GM12878 (cell line): ENCODE results near the gene TERF2IP. TPM values are rescaled to one million over a fixed set of nuclear protein-coding genes. Genes with fewer than 3 reads are reported as not detected.
A peak's percentile ranks its signal among the peaks of the same experiment; 100 is the strongest.

Source experiments
- ATAC-seq: fragments of 200-7000 bp; cut with Tn5 transposase; 3 replicates; pipeline ENCODE4 v1.9.1; 2020; ENCODE audit warnings: mild to moderate bottlenecking, moderate library complexity
- BruUV-seq: library from RNA; stranded (reverse); fragments of 400-500 nt; replicated peaks from 2 replicates; lab custom pipeline; 2021; lab: Mats Ljungman, UMichigan
- CTCF ChIA-PET: fragments of 300-600 bp; sonication (Branson Sonifier 250); formaldehyde crosslinking; extraction: SDS; loops from one replicate; lab custom pipeline; 2021; ENCODE audit warnings: inconsistent platforms; lab: Yijun Ruan, JAX
- POLR2A ChIA-PET: fragments of 350-600 bp; formaldehyde crosslinking; extraction: SDS; loops from one replicate; lab custom pipeline; 2021; ENCODE audit warnings: inconsistent platforms; lab: Charles Lee
- RAD21 ChIA-PET: fragments of 300-600 bp; sonication (Branson Sonifier 250); formaldehyde crosslinking; loops from one replicate; lab custom pipeline; 2023; ENCODE audit warnings: antibody characterized with exemption; ENCODE audit not compliant: unreplicated experiment; lab: Charles Lee
- SMC1A ChIA-PET: fragments of 300-600 bp; sonication (Branson Sonifier 250); formaldehyde crosslinking; loops from one replicate; lab custom pipeline; 2023; ENCODE audit not compliant: unreplicated experiment, uncharacterized antibody; lab: Charles Lee
- DNase-seq: peaks from one replicate; pipeline ENCODE4 v3.0.0-alpha.2; 2011; ENCODE audit warnings: low read depth, low spot score
- FAIRE-seq: peaks from 3 replicates; lab custom pipeline; 2011; peaks lifted over from hg19 to GRCh38; lab: Jason Lieb, UNC
- H2AFZ ChIP-seq: 2 replicates; pipeline ENCODE4 v1.6.0; 2011; ENCODE audit warnings: low read depth, low read length, control low read depth; ENCODE audit not compliant: control insufficient read depth
- H3K27ac ChIP-seq: 2 replicates; pipeline ENCODE4 v1.5.1; 2011; ENCODE audit warnings: control low read depth; ENCODE audit not compliant: control insufficient read depth, insufficient read depth
- H3K27me3 ChIP-seq, 2 experiments: replicated peaks in 1 of 2; 2 replicates each; pipeline versions ENCODE4 v1.6.0 to v1.6.1; 2011; ENCODE audit warnings: low read length in 1 of 2; ENCODE audit not compliant: control insufficient read depth in 2 of 2, insufficient read depth in 2 of 2
- H3K36me3 ChIP-seq, 2 experiments: 2 replicates each; pipeline ENCODE4 v1.5.1; 2011; ENCODE audit warnings: low read length in 1 of 2; ENCODE audit not compliant: control insufficient read depth in 2 of 2, insufficient read depth in 2 of 2
- H3K4me1 ChIP-seq: 2 replicates; pipeline ENCODE4 v1.6.1; 2011; ENCODE audit warnings: mild to moderate bottlenecking, low read length, moderate library complexity, mixed read lengths; ENCODE audit not compliant: control insufficient read depth, insufficient read depth
- H3K4me2 ChIP-seq: 2 replicates; pipeline ENCODE4 v1.6.0; 2011; ENCODE audit warnings: control low read depth; ENCODE audit not compliant: control insufficient read depth, insufficient read depth
- H3K4me3 ChIP-seq: fragments of 200-600 bp; sonication (generic); 2 replicates; pipeline ENCODE4 v1.5.1; 2016
- H3K79me2 ChIP-seq: 2 replicates; pipeline ENCODE4 v1.6.0; 2011; ENCODE audit warnings: low read length; ENCODE audit not compliant: control insufficient read depth, insufficient read depth
- H3K9ac ChIP-seq: 2 replicates; pipeline ENCODE4 v1.8.0; 2011; ENCODE audit warnings: low read length, control low read depth, mixed read lengths; ENCODE audit not compliant: control insufficient read depth, insufficient read depth
- H3K9me3 ChIP-seq: replicated peaks from 3 replicates; pipeline ENCODE4 v1.5.1; 2011; ENCODE audit warnings: mild to moderate bottlenecking, low read length; ENCODE audit not compliant: control insufficient read depth, insufficient read depth
- H4K20me1 ChIP-seq: 2 replicates; pipeline ENCODE4 v1.6.0; 2011; ENCODE audit not compliant: control insufficient read depth, insufficient read depth
- BACH1 ChIP-seq: fragments of 450-650 bp; IDR thresholded peaks from 2 replicates; pipeline ENCODE4 v1.6.1; 2017; ENCODE audit warnings: mild to moderate bottlenecking, borderline replicate concordance
- CEBPB ChIP-seq, 2 experiments: fragments of 150-350 bp in 1 of 2; IDR thresholded peaks; 2 replicates each; pipeline ENCODE4 v1.6.1; 2012 to 2014; ENCODE audit warnings: low read depth in 2 of 2, low read length in 2 of 2, borderline replicate concordance in 1 of 2, inconsistent platforms in 1 of 2
- GATAD2B ChIP-seq: fragments of 450-650 bp; conservative IDR thresholded peaks from 2 replicates; pipeline ENCODE4 v1.6.1; 2017; ENCODE audit warnings: low read depth, mild to moderate bottlenecking, moderate library complexity
- JUNB ChIP-seq: IDR thresholded peaks from 2 replicates; pipeline ENCODE4 v1.6.1; 2016; ENCODE audit warnings: antibody characterized with exemption, mild to moderate bottlenecking
- KDM1A ChIP-seq: fragments of 200-600 bp; sonication (generic); IDR thresholded peaks from 2 replicates; pipeline ENCODE4 v1.6.1; 2016; ENCODE audit warnings: borderline replicate concordance
- LARP7 ChIP-seq: fragments of 450-650 bp; IDR thresholded peaks from 2 replicates; pipeline ENCODE4 v1.6.1; 2017; ENCODE audit warnings: mild to moderate bottlenecking
- NR2C2 ChIP-seq: IDR thresholded peaks from 2 replicates; pipeline ENCODE4 v1.6.1; 2011; ENCODE audit warnings: borderline replicate concordance, low read depth; ENCODE audit not compliant: control insufficient read depth, insufficient read length
- SIN3A ChIP-seq: IDR thresholded peaks from 2 replicates; pipeline ENCODE4 v1.6.1; 2012; ENCODE audit warnings: low read depth, low read length, improper control_type of control experiment
- SP1 ChIP-seq: IDR thresholded peaks from one replicate; pipeline ENCODE4 v1.6.1; 2011; ENCODE audit warnings: low read depth, low read length
- SREBF2 ChIP-seq: IDR thresholded peaks from 2 replicates; pipeline ENCODE4 v1.6.1; 2012; ENCODE audit warnings: mild to moderate bottlenecking, low read length
- SUZ12 ChIP-seq: fragments of 200-600 bp; sonication (generic); IDR thresholded peaks from one replicate; pipeline ENCODE4 v1.6.1; 2018; ENCODE audit warnings: antibody characterized with exemption, mild to moderate bottlenecking; ENCODE audit not compliant: unreplicated experiment
- YBX1 ChIP-seq: fragments of 450-650 bp; IDR thresholded peaks from 2 replicates; pipeline ENCODE4 v1.6.1; 2016; ENCODE audit warnings: antibody characterized with exemption
- ZNF24 ChIP-seq: fragments of 450-650 bp; IDR thresholded peaks from 2 replicates; pipeline ENCODE4 v1.6.1; 2017; ENCODE audit warnings: antibody characterized with exemption, mild to moderate bottlenecking
- WGBS: methylation state at CpG from one replicate; pipeline ENCODE4 v1.1.6; 2016; ENCODE audit warnings: low lambda C conversion rate; ENCODE audit not compliant: insufficient replicate concordance, insufficient coverage; ENCODE audit errors: missing lambda C conversion rate; 5-methylcytosine and 5-hydroxymethylcytosine counted together
- in situ Hi-C: fragments of 300-500 bp; cut with MboI; formaldehyde crosslinking; loops from 9 replicates; pipeline ENCODE4 v1.14.3; 2018; ENCODE audit warnings: mixed read lengths
- intact Hi-C: fragments of 100-400 bp; cut with micrococcal nuclease; formaldehyde crosslinking; loops from one replicate; pipeline ENCODE4 v1.14.2; 2022; ENCODE audit not compliant: unreplicated experiment
- polyA plus RNA-seq, 11 experiments: library from polyadenylated mRNA; depleted of rRNA in 4 of 11; unstranded in 6 of 11; stranded (reverse) in 5 of 11; fragments of >200 nt; fragmentation: Nextera tagmentation in 4 of 11; fragmentation: Illumina TruSeq in 1 of 11; extraction: Ambion mirVana in 4 of 11; extraction: Trizol in 1 of 11; gene quantifications; 1 replicate in 1 of 11; 2 replicates in 10 of 11; pipeline versions ENCODE4 v1.2.1 to v1.2.3, GENCODE V29; 2011 to 2016; ENCODE audit warnings: inconsistent platforms in 2 of 11, missing spikeins in 2 of 11, low read depth in 1 of 11
- total RNA-seq, 4 experiments: library from RNA; depleted of rRNA in 3 of 4; stranded (reverse); fragments of >200 nt in 3 of 4; fragmentation: Illumina TruSeq in 1 of 4; extraction: Trizol in 1 of 4; gene quantifications; 2 replicates each; pipeline versions ENCODE4 v1.2.1 to v1.2.3, GENCODE V29; 2013 to 2021
- TF ChIP-seq, protein P1 (sequence below): IDR thresholded peaks from 2 replicates; pipeline ENCODE4 v1.6.1; 2012; ENCODE audit warnings: mild to moderate bottlenecking, low read depth, low read length
- TF ChIP-seq, protein P2 (sequence below): IDR thresholded peaks from 2 replicates; pipeline ENCODE4 v1.6.1; 2011; ENCODE audit warnings: borderline replicate concordance, low read depth, mild to moderate bottlenecking, moderate library complexity, low read length; ENCODE audit not compliant: insufficient read depth, poor library complexity, severe bottlenecking
- TF ChIP-seq, protein P3 (sequence below), 3 experiments: IDR thresholded peaks in 2 of 3; conservative IDR thresholded peaks in 1 of 3; 2 replicates each; pipeline ENCODE4 v1.5.1; 2011; ENCODE audit warnings: low read depth in 3 of 3, low read length in 3 of 3, mild to moderate bottlenecking in 3 of 3, control low read depth in 2 of 3, moderate library complexity in 2 of 3, inconsistent platforms in 1 of 3, mixed read lengths in 1 of 3; ENCODE audit not compliant: control insufficient read depth in 2 of 3, insufficient read depth in 1 of 3; ENCODE audit errors: extremely low read depth in 1 of 3

TERF2IP gene
- total and polyA plus RNA-seq, 10 of the 15 experiments (the other 5 are each of a cell fraction or from before 2014, with no cell fraction given) = 19.6 to 93.1 (median 54.4) TPM

DNA sequence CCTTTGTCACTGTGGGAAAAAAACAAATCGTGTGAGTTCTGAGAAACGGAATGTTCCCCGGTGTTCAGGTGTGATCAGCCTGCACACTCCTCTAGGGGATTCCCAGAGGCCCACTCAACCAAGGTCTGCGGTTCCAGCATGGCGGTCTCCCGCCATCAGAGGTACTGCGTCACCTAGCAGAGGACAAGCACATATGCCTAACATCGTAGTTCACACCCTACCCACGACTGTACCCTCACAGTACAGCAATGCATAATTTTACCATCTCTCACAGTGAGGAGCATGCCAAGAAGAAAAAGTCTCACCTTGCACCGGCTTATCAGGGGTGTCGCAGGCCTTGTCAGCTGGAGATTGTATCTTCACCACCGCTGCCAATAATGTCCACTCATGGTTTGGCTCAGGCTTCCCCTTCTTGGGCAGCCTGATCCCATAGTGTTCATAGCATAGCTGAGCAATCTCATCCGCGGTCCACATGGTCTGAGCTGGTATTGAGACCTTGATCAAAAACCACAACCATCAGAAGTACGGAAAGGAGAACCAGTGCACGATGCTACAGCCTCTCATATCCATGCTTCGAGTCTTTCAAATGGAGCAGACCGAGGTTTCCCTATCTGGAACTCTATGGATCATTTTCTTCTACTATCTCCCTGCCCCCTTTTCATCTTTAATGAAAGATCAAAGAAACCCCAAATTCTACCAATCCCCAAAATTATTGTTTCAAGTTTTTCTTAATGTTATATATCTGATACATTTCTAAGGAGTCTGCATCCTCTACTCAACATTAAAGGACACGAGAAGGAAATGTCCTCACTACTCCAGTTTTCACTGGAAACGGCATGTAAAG, 27.0 kb upstream of the TERF2IP start:
- ATAC-seq = no peak
- POLR2A ChIA-PET = interaction anchor here (0.5 to 6.3 kb wide), 8 partner anchors 11 to 560 kb away, joined by 3 to 116 read pairs (median 4); partner anchors contain the start of genes GABARAPL2, KARS1, TERF2IP and TMEM231
- Histone ChIP-seq H2AFZ (peak overlapping the region; percentile 83), H3K79me2 (peaks cover 20% of the 10 kb centered on the region), H3K27me3 (no peaks in the 10 kb centered on the region), H3K4me2 (peak overlapping the region; percentile 97), H3K9ac (peak overlapping the region; percentile 24), H3K27ac (peak overlapping the region; percentile 83), H3K4me3 (peak overlapping the region; percentile 93; the same call in 1 of the 2 replicates), H3K9me3 (no peaks in the 10 kb centered on the region), H3K4me1 (peaks cover 33% of the 10 kb centered on the region), H4K20me1 (no peaks in the 10 kb centered on the region), H3K36me3 (peaks cover 2 to 11% of the 10 kb centered on the region in 2 experiments; a peak in 3 of 4 replicates)
- intact Hi-C loops = loop anchor here (1.0 to 2.0 kb wide), 2 partner anchors 104 to 144 kb away; no protein-coding TSS in a partner anchor
- SMC1A ChIA-PET = interaction anchor here (0.6 to 6.1 kb wide), 26 partner anchors 7 to 418 kb away, joined by 3 to 69 read pairs (median 6); partner anchors contain the start of genes KARS1, TERF2IP and TMEM231
- RAD21 ChIA-PET = interaction anchor here (0.6 to 3.5 kb wide), 20 partner anchors 14 to 240 kb away, joined by 3 to 46 read pairs (median 7); partner anchors contain the start of genes CFDP1, GABARAPL2, KARS1 and TERF2IP
- FAIRE-seq = no peak
- DNase-seq = no peak
- in situ Hi-C loops = loop anchor here (10.0 kb wide), 1 partner anchor 156 kb away; the partner anchor contains the start of gene TMEM170A
- WGBS = 96% methylated on average over 20 of the region's 20 CpGs
- CTCF ChIA-PET = interaction anchor here (0.6 to 9.5 kb wide), 24 partner anchors 11 to 1550 kb away, joined by 3 to 153 read pairs (median 6); partner anchors contain the start of genes GABARAPL2, KARS1, TERF2IP and TMEM231
- no TSS peak for BruUV-seq
- TF ChIP-seq ZNF24 (no peak), SREBF2 (no peak), BACH1 (no peak), SP1 (no peak), NR2C2 (no peak), JUNB (no peak), SIN3A (no peak), YBX1 (no peak), KDM1A (no peak), CEBPB (IDR thresholded peaks at IDR 0.05; ENCODE audit: borderline replicate concordance in 1 of 2, low read depth in 2 of 2, low read length in 2 of 2) (no peak), SUZ12 (no peak), GATAD2B (no peak), LARP7 (no peak)
- TF ChIP-seq, protein P1, sequence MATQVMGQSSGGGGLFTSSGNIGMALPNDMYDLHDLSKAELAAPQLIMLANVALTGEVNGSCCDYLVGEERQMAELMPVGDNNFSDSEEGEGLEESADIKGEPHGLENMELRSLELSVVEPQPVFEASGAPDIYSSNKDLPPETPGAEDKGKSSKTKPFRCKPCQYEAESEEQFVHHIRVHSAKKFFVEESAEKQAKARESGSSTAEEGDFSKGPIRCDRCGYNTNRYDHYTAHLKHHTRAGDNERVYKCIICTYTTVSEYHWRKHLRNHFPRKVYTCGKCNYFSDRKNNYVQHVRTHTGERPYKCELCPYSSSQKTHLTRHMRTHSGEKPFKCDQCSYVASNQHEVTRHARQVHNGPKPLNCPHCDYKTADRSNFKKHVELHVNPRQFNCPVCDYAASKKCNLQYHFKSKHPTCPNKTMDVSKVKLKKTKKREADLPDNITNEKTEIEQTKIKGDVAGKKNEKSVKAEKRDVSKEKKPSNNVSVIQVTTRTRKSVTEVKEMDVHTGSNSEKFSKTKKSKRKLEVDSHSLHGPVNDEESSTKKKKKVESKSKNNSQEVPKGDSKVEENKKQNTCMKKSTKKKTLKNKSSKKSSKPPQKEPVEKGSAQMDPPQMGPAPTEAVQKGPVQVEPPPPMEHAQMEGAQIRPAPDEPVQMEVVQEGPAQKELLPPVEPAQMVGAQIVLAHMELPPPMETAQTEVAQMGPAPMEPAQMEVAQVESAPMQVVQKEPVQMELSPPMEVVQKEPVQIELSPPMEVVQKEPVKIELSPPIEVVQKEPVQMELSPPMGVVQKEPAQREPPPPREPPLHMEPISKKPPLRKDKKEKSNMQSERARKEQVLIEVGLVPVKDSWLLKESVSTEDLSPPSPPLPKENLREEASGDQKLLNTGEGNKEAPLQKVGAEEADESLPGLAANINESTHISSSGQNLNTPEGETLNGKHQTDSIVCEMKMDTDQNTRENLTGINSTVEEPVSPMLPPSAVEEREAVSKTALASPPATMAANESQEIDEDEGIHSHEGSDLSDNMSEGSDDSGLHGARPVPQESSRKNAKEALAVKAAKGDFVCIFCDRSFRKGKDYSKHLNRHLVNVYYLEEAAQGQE = no peak
- TF ChIP-seq, protein P2, sequence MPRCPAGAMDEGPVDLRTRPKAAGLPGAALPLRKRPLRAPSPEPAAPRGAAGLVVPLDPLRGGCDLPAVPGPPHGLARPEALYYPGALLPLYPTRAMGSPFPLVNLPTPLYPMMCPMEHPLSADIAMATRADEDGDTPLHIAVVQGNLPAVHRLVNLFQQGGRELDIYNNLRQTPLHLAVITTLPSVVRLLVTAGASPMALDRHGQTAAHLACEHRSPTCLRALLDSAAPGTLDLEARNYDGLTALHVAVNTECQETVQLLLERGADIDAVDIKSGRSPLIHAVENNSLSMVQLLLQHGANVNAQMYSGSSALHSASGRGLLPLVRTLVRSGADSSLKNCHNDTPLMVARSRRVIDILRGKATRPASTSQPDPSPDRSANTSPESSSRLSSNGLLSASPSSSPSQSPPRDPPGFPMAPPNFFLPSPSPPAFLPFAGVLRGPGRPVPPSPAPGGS = peak; percentile 85
- TF ChIP-seq, protein P3, sequence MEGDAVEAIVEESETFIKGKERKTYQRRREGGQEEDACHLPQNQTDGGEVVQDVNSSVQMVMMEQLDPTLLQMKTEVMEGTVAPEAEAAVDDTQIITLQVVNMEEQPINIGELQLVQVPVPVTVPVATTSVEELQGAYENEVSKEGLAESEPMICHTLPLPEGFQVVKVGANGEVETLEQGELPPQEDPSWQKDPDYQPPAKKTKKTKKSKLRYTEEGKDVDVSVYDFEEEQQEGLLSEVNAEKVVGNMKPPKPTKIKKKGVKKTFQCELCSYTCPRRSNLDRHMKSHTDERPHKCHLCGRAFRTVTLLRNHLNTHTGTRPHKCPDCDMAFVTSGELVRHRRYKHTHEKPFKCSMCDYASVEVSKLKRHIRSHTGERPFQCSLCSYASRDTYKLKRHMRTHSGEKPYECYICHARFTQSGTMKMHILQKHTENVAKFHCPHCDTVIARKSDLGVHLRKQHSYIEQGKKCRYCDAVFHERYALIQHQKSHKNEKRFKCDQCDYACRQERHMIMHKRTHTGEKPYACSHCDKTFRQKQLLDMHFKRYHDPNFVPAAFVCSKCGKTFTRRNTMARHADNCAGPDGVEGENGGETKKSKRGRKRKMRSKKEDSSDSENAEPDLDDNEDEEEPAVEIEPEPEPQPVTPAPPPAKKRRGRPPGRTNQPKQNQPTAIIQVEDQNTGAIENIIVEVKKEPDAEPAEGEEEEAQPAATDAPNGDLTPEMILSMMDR (IDR thresholded peaks at IDR 0.05 in 2 of 3, conservative IDR thresholded peaks at IDR 0.05 in 1 of 3; ENCODE audit: control insufficient read depth in 2 of 3, extremely low read depth in 1 of 3, insufficient read depth in 1 of 3, low read depth in 3 of 3, low read length in 3 of 3) = no peak
